Measurements from ENCODE around the gene SPOP.

Gene SPOP

GRCh38 chr17:49582789-49583188 is 95.1 kb downstream of the SPOP start:
- FAIRE-seq: no peak

DNA sequence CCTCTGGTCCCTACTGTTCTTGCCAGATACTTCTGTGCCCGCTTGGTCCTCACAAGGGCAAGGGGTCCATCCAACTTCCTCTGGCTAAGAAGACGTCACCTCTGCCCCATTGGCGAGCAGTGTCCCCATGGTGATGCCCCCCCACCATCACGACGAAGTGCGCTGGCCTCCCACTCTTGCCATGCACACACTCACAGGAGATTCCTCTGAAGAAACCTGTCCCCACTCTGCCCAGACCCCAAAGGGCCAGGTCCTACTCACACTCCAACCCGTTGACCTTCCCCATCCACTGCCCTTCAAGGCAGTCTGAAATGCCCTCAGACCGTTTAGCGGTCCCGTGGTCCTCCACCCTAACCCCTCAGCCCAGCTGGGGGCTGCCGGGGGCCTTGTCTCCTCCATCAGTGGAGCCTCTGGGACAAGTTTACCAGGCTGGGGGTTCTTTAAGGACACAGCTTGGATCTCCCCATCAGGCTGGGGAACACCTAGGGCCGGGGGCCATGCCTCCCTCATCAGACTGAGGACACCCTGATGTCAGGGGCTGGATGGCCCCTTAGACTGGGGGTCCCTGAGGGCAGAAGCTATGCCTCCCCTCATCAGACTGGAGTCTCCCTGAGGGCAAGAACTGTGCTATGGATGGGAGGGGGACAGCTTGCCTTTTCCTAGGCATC is 95.7 kb downstream of the SPOP start:
- no peak for FAIRE-seq

- FAIRE-seq: no peak
Observed at GRCh38 chr17:49581648-49581998, 96.3 kb downstream of the SPOP start.

DNA sequence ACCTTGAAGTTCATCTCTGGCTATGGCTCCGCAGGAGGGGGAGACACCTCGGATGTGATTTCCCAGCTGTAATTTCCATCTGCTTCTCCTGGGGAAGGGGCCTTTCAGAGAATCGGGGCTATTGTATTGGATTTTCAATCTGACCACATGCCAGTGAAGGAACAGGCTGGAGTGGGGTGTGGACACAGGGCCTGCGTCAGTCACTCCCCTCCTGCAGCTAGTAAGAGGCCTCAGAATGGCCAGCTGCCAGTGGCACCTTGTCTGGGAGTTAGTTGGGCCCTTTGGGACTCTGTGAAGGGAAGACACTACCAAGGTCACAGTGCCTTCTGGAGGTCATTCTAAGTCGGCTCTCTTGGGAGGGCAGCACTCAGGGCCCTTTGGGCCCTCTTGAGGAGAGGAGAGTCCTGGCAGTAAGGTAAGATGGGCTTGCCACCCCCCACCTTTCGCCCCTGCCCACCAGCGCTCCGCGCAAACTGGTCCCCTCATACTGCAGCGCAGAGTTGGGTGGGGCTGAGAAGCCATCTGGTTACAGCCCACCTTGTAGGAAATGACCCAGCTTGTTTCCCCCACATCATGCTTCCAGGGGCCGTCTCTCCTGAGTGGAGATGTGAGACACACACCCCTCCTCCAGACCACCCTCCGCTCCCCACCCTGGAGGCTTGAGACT is 96.8 kb downstream of the SPOP start:
- FAIRE-seq: no peak

GRCh38 chr17:49580055-49580721 is 97.7 kb downstream of the SPOP start:
- no peak for FAIRE-seq

- FAIRE-seq: no peak
Observed at GRCh38 chr17:49579522-49579921, 98.4 kb downstream of the SPOP start.

- FAIRE-seq: no peak
Observed at GRCh38 chr17:49578952-49579500, 98.9 kb downstream of the SPOP start.

DNA sequence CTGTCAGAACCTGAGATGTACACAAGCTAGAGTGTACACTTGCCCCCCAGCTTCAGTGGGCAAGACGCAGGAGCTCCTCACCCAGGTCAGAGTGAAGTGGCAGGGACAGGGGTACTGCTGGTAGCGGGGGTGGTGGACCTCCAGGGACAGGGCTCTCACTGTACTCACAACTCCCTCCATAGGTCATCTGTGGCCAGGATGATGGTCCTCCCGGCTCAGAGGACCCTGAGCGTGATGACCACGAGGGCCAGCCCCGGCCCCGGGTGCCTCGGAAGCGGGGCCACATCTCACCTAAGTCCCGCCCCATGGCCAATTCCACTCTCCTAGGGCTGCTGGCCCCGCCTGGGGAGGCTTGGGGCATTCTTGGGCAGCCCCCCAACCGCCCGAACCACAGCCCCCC is 99.5 kb downstream of the SPOP start:
- FAIRE-seq: no peak

DNA sequence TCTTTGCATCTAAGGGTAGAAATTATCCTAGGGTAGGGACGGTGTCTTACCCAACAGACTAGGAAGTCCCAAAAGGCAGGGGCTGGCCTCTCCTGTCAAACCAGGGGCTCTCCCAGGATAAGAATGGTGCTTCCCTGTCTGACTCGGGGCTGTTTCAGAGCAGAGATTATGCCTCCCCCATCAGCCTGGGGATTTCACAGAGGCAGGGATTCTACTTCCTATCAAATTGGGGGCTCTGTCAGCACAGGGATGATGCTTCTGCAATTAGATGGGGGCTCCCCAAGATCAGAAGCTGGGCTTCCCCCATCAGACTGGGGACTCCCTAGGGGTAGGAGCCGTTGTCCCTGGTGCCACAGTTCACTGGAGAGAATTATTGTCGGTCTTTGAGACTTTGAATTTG is 99.9 kb downstream of the SPOP start:
- FAIRE-seq: no peak

DNA sequence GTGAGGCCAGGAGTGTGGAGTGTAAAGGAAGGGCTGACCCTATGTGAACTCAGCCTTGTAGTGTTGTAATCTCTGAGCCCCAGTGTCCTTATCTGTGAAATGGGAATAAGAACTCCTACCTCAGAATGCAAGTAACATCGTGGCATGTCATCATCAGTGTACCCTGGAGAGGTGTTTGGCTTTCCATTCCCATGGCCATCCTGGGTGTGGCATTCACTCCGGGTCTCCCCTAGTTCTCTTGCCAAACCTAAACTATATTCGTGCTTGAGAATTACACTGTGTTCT is 100.3 kb downstream of the SPOP start:
- no peak for FAIRE-seq

DNA sequence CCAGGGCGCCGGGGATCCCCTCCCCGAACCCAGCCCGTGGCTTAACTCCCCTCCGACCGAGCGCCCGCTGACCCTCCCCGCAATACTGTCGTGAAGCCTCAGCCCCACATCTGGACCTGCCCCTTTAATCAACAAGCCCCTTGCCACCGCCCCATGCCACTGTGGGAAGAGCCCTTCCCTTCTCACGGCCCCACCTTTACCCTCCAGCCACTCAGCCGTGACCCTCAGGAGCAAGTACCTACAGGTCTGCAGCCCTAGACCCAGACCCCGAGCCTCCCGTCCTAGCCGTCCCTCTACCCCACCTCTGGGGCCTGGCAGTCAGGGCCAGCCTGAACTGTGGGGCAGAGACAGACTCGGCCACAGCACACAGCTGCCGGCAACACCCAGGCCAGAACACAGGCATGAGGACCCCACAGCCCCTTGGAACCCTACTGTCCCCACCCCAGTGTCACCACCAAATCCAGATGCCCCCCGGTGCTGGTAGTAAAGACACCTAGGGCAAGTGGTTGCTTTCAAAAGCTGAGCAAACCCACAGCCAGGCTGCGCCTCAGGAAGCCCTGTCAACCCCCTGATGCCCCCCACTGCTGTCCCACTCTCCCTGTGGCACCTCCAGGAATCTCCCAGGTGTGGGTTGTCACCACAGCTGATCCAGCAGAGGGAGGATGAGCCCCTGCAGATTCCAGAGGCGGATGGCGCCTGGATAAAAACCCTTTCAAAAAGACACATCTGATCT is 100.8 kb downstream of the SPOP start:
- no peak for FAIRE-seq

GRCh38 chr17:49576088-49576916 is 101.6 kb downstream of the SPOP start:
- no peak for FAIRE-seq

- no peak for FAIRE-seq
Observed at GRCh38 chr17:49575679-49576087, 102.2 kb downstream of the SPOP start, which contains the start of gene NXPH3. Gene NXPH3 (plus strand): TSS chr17:49575871. CDS start chr17:49576220, 349 bp downstream.

DNA sequence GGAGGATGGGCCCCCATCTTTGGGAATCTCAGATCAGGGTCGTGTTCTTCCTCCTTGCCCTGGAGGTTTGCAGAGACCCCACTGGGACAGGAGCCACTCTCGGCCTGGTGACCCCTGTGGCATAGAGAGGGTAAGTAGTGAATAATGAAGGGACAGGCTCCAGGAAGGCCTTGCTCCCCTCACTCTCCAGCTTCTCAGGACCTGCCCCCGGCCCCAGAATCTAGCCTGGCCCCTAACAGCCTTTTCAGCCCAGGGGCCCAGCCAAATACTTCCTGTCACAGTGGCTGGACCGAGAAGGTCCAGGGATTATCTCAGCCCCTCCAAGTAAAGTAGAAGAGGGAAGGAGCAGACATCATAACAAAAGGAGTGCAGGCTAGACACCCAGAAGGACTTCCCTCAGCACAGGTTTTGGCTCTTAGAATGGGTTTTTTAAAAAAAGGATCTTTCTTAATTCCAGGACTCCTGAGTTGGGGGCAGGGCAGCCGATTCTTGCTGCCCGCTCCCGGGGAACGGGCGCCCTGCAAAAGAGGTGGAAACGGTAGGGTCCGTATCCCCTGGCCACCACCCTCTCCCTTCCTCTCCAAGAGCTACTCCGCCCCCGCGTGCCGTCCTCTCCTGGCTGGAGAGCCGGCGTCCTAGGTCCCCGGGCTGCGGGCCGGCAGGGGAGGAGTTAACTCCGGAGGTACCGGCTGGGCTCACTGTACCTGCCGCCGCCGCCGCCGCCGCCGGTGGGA is 102.8 kb downstream of the SPOP start:
- no peak for FAIRE-seq

DNA sequence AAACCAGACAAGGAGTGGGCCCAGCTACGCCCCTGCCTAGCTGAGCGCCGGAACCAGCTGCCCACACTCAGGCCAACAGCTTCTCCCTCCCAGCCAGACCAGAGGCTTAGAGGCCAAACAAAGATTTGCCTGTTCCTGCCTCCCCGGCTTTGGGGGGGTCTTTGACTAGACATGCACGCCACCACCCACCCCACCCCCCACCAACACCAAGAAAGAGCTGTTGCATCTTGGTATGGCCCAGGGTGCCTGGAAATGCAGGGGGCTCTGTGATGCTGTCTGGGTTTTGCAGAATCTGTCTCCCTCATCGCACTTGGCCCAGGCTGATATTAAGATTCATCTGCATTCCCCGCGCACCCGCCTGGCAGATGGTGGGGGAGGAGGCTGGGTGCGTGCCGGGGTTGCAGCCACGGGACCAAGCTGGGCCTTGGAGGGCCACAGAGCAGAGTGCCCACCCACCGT is 103.5 kb downstream of the SPOP start:
- no peak for FAIRE-seq

- no peak for FAIRE-seq
Observed at GRCh38 chr17:49573510-49574322, 104.2 kb downstream of the SPOP start.

DNA sequence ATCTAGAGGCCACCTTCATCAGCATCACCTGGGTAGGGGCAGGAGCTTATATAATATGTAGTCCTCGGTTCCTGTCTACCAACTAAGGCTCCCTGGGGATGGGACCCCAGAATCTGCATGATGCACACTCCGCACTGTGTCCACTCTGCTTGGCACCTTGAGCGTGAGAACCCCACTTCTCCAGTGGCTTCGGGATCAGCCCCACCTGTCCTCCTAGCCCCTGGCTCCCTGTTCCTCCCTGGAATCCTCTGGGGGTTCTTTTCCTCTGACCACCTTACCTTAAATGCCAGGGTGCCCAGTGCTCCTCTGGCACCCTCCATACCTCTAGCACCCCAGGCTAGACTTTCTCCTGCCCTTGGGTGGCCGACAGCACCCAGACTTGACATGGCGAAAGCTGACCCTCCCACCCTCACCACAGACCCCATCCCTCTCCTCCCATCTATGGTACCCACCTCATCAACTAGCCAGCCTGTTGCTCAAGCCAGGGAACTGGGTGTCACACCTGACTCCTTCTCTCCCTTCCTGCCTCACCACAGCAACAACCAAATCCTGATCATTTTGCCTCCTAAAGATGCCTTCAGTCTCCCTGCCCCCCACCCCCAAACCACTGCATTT is 105.0 kb downstream of the SPOP start:
- FAIRE-seq: no peak

DNA sequence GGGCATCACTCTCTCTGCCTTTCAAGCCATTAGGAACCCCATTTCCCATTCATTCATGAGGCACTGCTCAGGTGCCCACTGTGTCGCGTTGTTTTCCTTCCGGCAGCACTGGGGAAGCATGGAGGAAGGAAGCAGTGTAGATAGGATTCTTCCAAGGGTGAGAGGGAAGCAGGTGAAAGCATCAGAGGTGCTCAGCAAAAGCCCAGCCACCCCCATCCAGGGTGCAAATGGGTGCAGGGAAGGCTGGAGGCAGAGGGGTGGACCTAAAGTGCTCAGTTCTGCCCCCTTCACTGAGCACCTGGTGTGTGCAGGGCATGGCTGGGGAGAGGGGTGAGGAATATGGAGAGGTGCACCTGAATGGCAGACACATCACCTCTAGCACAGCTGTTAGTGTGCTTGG is 105.7 kb downstream of the SPOP start:
- FAIRE-seq: no peak

DNA sequence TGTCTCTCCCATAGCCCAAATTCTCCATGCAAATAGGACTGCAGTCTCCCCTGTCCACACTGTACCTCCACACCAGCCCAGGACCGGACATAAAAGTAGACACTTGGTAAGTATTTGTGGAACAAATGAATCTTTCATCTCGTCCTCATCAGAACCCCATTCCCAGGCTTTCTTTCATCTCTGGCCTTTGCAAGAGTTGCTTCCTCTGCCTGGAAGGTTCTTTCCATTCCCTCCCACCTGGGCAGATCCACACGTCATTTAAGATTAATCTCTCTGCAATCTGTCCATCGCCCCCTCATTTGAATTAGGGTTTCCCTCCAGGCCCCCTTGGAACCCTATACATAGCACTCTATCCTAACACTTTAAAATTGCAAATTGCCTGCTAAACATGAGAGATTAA is 106.1 kb downstream of the SPOP start:
- FAIRE-seq: no peak

DNA sequence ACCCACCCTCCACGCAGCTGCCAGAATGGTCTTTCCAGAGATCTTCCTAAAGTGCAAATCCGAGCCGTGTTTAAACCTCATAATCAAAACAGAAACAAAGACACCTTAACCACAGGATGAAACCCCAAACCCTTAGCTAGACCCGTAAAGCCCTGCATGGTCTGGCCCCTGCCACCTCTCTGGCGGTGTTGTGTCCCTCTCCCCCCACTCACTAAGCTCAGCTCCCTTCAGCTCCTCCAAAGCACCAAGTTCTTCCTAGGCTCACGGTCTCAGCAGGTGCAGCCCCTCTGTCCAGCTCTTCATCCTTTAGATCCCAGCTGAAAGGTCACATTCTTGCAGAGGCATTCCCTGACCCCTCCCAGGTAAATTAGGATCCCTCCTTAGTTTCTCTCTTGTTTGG is 106.6 kb downstream of the SPOP start:
- no peak for FAIRE-seq
